ENCODE data around the gene CCND2.

CCND2 gene

GRCh38 chr12:4293299-4293965, 19.9 kb downstream of the CCND2 start:
- DNase-seq, result no peak

DNA sequence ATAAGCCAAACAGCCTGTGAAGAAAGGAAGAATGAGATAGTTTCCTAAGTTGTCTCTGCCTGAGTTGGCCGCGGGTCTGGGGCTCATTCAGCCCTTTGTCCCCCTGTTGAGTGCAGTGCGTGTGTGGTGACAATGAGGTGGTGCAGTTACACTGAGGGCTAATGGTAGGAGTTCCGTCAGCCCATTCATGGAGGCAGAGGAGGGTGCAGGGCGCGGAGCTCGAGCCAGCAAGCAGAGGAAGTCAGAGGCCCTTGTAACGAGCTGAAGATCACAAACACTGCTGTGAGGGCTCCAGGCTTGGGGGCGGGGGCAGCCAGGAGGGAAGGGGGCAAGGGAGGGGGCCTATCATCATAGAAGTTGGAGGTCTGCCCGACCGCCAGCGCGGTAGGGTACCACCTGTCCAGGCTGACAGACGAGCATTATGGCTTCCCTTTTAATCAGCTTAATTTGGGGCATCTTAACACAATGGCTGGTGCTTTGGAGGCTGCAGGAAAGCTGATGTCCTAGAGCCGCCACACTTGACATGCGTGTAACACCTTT, 20.5 kb downstream of the CCND2 start:
- DNase-seq, result no peak

DNA sequence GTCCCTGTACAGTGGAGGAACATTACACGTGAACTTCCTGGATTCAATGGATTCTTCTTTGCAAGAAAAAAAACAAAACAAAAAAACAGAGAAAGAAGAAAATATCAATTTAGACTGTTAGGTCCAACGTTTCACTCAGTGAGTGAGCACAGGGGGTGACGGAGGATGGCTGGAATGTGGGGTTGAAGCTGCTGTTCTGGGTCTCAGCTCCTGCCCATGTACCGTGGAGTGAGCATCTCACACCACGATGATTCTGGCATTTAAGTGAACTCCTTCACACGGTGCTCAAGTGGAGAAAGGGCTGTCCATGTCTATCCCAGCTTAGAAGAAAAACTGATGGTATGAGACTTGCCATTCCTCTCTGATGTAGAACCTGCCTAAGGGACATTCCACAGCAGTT, 23.2 kb downstream of the CCND2 start:
- no peak for DNase-seq

DNA sequence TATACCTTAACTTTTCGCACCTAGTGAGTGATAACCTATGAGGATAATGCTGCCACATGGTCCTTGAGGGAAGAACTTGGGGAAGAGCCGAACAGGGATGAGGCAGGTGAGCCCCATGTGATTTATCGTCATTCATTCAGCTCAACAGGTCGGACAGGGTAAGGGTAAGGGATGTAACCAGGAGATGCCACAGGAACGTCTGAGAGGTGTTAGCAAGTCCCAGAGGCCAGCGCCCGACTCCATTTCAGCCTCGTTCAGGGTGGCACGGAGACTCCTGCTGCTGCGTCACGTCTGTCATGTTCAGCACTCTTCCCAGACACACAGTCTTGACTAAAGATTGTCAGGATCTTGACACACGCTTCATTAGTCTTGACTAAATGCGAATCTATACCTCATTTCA, 24.1 kb downstream of the CCND2 start:
- DNase-seq, result no peak

DNA sequence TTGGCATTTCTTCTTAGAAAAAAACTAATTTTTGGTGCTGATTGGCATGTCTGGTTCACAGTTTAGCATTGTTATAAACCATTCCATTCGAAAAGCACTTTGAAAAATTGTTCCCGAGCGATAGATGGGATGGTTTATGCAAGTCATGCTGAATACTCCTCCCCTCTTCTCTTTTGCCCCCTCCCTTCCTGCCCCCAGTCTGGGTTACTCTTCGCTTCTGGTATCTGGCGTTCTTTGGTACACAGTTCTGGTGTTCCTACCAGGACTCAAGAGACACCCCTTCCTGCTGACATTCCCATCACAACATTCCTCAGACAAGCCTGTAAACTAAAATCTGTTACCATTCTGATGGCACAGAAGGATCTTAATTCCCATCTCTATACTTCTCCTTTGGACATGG, 27.3 kb downstream of the CCND2 start:
- no peak for DNase-seq

DNA sequence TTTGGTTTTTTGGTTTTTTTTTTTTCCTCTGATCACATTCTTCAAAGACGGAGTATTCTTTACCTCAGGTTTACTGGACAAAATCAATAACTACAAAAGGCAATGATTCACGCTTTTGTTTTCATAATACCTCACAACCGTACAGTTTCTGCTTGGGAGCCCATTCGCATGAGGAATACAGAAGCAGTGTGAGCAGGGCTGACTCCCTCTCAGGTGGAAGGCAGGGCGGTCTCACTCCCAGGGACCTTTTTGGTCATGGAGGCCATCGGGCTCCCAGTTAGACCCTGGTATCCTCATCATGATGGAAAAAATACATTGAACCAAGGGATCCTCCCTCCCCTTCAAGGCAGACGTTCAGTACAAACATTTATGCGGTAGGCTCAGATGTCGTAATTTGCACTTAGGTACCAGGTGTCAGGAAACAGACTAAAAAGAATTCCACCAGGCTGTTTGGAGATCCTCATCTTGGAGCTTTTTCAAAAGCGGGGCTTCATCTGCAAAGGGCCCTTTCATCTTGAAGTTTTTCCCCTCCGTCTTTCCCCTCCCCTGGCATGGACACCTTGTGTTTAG, 28.5 kb downstream of the CCND2 start:
- DNase-seq, result no peak

- DNase-seq, result no peak
These were observed 29.3 kb downstream of the CCND2 start for GRCh38 chr12:4302881-4303280.

DNA sequence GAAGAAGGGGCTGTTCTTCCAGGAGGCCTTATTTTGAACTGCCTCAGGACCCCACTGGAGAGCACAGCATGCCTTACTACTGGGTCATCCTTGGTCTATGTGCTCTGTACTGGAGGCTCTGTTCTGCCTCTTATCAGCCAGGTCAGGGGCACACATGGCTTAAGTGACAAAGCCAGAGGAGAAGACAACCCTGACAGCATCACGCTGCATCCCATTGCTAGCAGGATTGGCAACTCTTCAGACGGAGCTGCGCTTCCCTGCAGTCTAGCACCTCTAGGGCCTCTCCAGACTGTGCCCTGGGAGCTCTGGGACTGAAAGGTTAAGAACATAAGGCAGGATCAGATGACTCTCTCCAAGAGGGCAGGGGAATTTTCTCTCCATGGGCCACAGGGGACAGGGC, 30.2 kb downstream of the CCND2 start:
- DNase-seq, result no peak

- peak; percentile 75 for DNase-seq
These were observed 34.2 kb downstream of the CCND2 start for GRCh38 chr12:4307593-4308333.

GRCh38 chr12:4308334-4308950, 34.9 kb downstream of the CCND2 start:
- DNase-seq, result no peak

DNA sequence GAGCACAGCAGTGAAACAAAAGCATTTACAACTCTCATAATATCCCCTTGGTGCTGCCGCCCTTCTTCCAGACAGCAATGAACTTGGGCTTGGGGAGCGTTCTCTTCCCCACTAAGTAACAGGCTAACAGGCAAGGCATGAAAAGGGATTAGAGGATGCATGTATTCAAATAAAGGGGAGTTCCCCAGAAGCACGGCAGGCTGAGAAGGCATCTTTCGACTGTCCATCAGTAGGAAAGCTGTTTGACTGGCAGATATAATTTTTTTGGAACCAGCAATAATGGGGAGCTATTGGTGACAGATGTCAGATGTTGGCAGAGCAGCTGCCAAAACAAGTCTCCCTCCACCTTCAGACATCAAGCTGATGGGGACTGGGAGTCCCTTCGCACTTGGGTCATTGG, 38.2 kb downstream of the CCND2 start:
- no peak for DNase-seq

DNA sequence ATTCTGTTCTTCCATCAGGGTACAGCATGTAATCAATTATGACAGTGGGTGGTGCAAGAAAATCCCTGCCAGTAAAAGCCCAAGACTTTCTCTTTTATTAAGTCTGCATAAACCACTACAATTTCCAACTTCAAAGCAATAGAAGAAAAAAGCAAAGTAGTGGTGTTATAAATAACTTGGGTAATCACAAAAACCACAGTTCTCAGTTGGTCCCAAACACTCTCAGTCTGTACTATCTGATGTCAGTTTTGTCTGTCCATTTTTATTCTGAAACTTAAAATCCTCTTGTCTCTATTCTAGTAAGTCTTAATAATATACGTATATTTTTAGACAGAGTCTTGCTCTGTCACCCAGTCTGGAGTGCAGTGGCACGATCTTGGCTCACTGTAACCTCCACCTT, 38.7 kb downstream of the CCND2 start:
- DNase-seq, result no peak

- DNase-seq, result peak; percentile 46
These were observed 46.9 kb downstream of the CCND2 start for GRCh38 chr12:4320497-4320852.

- peak; percentile 95 for DNase-seq
These were observed 47.5 kb downstream of the CCND2 start, which contains the start of gene TIGAR for GRCh38 chr12:4320853-4321701. Gene TIGAR, plus strand, starts transcription at chr12:4321213. Its CDS starts 59 bp downstream, at chr12:4321272.

DNA sequence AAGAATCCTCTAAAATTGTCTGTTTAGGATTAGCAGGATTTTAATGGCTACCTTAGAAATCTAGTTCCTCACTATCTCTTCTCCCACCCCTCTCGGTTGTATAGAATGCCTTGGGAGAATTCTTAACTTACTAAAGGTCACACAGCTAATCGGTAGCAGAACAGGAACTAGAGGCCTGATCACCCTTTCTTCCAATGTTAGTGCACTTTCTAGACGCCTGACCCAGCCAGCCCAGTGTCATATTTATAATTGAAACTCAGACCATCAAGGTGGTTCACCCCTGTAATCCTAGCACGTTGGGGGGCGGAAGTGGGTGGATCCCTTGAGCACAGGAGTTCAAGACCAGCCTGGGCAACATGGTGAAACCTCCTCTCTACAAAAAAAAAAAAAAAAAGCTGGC, 49.2 kb downstream of the CCND2 start:
- DNase-seq, result no peak
